ENCODE results near the gene SLC39A1.
"Not testable (repeated sequence)": the region's sequence is repeated elsewhere in the genome, so short reads cannot be mapped to it uniquely, and the experiment has no call there.

SLC39A1 gene

DNA sequence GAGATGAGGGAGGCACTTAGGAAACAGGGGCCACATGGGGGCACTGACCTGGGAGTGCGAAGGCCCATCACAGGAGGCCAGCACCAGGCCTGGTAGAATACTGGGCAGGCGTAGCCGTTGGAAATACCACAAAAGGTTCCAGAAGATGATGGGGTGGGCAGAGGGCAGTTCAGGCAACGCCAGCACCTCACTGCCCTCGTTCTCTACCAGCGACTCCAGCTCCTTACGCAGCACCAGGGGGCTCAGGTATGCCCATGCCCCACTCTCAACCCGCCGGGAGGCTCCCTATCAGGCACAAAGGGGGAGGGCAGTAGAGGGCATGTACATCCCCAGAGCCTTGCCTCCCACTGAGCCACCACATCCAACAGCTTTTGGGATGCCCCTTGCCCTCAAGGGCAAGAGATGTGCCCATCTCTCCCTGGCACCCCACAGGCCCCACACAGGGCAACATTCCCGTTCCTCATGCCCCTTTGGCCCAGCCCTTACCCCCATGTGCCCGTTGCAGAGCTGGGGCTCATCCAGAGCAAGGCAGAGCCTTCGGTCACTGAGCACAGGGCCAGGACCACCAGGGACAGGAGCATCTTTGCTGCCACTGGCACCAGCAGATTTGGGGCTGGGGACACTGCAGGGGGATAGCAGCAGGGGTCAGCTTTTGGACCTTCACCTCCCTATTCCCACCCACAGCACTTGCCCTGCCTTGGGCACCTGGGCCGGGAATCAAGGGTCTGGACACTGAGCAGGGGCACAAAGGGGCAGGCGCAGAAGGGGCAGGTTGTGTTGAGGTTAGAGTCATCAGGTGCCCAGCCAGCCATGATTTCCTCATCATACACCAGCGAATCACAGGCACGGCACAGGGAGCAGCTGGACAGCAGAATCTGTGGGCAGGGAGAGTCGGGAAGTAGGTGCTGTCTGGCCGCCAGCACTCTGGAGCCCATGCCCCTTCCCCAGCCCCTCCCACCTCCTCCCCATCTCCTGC, 30.9 kb downstream of the SLC39A1 start:
- no peak for DNase-seq (ENCODE audit: low read depth)

DNA sequence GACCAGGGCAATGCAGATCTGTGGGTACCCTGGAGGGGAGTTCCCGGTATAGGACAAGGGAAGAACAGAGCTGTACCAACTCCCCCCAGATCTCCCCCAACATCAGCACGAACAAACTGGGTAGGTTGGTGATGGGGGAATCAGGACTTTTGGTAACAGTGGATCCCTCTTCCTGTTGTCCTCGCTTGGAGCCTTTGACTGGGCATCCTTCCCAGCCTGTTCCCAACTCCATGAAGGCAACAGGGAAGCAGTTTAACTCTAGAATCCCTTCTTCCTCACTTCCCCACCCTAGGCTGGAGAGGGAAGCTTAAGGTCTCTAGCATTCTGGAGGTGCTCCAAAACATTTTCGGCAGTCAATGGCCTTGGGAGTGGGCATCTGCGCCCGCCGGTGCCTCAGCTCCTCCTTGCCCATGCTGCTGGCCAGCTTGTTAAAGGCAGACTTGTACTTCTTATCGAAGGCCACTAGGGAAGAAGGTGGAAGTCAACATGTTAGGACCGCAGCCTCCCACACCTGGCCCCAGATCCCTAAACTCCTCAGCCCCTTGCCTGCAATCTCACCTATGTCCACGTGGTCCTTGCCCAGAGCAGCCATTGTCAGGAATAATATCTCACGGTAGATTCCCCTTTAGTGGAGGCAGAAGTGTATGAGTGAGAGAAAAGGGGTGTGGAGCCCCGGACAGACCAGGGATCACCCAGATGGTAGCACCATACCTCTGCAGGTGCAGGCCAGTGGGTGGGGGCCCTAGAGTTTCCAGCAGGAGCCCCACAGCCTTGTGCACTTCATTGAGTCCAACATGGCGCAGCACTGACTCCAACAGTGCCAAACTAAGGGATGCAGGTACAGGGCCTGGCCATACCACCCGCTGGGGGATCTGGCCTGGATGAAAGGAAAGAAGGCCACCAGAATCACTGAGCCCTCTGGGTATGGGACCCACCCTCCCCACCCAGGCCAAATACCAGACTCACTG, 33.1 kb downstream of the SLC39A1 start:
- no peak for DNase-seq (ENCODE audit: low read depth)

DNA sequence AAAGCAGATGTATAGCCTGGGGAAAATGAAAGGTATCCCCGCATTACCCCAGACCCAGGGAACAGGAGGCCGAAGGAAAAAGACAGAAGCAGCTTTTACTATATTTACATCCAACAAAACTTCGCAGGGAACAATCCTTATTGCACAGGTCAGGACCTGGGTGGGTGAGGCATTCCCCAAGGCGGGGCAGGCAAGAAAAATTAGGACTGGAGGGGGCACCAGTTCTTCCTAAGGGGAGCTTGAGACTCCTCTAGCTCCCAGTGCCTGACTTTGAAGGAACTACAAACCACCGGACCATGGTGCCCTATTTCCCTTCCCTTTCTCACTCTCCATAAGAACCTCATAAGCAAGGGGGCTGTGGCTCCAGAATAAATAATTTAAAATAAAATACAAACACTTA, 33.9 kb downstream of the SLC39A1 start:
- DNase-seq (ENCODE audit: low read depth), result no peak

DNA sequence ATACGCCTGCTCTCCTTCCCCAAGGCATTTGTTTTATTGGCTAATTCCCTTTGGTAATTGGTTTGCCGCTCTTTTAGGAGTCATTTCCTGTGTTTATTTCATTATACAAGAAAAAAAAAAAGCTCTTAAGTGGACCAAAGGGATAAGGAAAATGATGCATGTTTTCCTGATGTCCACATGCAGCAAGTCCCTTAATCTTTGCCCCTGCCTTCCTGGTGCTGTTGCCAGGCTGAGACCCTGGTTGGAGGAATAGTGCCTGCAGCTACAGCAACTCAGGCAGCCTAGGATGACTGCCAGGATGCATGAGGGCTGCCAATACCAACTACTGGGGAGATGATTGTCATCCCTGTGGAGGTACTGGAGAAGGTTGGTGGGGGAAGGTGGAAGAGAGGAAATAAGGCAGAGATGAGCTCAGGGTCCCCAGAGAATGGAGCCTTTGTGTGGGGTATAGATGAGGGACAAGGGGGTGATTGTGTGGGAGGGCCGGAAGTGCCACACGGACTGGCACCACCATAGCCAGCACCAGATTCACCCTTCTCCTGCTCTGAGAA, 34.5 kb downstream of the SLC39A1 start:
- no peak for DNase-seq (ENCODE audit: low read depth)

DNA sequence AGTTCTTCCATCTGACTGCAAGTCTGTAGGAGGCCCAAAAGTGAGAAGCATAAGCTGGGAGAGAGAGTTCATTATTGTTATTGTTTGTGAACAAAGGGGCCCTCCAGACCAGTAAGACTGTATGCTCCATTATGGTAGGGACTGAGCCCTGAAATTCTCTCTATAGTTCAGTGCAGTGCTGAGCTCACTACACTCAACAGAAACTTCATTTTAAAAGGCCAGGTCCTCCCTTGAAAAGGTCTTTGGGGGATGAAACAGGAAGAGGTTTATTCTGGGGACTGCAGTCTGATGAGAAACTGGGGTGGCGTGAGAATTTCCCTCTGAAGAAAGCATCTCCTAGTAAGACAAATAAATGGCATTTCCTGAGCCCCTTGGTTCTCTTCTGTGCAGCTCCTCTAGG, 35.1 kb downstream of the SLC39A1 start:
- DNase-seq (ENCODE audit: low read depth), result no peak

DNA sequence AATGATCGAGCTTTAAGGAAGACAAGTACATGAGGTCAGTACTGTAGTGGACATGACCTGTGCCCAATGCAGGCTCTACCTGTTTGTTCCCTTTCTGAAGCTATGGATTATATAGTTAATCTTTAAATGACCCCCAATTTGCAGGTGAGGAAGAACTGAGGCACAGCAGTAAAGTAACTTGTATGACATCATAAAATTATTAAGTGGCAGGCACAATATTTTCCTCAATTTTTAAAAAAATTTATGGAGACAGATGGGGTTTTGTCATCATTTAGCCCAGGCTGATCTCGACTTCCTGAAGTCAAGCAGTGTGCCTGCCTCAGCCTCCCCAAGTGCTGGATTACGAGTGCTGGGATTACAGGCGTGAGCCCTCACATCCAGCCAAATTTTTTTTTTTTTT, 36.9 kb downstream of the SLC39A1 start:
- no peak for DNase-seq (ENCODE audit: low read depth)

DNA sequence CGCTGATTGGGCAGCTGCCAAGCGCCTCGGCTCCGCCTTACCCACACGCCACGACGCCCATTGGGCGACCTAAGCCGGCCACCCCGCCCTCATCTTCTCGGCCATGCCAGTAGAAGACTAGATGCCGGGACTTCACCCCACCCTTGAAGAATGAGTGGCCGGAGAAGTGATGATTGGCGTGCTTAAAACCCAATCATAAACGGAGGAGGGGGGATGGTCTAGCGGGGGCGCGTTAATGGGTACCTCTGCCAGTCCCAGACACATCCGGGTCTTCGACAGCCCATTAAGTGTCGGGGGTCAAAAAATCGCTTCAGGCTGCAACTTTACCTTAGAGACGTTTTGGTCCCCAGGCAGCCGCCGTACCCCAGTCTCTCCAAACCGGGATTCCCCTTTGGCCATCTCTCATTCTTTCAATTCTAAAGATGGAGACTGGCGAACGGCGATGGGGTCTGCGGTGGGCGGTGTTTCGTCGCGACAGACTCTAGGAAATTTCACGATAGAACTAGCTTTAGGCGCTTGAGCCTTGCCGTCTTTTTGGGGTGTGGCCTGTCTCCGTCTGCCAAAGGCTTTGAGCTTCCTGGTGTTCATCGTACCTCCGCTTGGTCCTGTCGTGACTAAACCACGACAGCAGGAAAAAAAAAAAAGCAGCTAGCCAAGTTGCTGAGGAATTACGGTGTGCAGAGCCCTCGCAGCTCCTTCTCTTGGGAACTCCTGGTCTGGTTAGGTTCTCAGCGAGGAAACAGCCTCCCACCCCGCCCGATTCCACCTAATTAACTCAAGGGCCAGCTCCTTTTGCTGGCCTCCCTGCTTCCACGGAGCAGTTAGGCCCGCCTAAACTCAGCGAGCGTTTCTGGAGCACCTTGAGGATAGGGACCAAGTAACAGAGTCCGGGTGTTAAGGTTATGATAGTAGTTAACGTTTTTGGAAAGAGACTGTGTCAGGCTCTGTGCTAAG, 40.1 kb downstream of the SLC39A1 start, which contains the start of gene GATAD2B:
Gene GATAD2B, minus strand, starts transcription at position 1 of the 954 bp plus-strand sequence. CDS start 94,625 bp downstream, outside the sequence.
- peak; percentile 99 for DNase-seq (ENCODE audit: low read depth)

DNA sequence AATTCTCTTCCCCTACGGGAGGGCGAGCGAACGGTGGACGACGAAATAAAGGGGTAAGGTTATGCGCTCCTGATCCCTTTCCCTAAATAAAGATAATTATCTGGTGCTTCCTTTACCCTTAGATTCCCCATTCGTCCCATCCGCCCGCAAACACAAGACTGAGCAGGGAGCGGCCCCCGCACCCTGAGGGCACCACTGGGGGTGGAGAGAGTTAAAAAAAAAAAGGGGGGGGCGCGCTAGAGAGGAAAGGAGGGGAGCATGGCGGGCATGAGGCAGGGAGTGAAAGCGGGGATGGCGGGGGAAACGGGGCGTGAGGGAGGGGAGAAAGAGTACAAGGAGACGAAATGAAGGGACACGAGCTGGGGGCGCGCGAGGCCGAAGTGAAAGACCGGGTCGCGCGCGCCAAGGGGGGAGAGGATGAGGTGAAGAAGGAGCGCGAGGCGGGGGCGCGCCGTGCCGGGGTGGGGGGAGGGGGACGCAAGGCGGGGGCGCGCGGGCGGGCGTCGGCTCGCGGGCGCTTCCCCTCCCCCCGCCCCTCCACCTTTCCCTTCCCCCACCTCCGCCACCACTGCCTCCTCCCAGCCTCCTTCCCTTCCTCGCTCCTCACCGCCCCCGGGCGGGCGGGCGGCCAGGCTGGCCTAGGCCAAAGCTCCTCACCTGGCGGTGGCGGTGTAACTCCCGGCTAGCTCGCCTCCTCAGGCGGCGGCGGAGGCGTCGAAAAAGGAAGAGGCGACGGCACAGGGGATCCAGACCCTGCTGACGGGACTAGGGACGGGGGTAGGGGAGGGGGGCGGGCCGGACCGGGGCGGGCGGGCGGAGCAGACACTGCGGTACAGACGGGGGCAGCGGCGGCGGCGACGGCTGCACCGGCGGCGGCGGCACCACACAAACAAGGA, 41.0 kb downstream of the SLC39A1 start:
- DNase-seq (ENCODE audit: low read depth), result peak; percentile 76

DNA sequence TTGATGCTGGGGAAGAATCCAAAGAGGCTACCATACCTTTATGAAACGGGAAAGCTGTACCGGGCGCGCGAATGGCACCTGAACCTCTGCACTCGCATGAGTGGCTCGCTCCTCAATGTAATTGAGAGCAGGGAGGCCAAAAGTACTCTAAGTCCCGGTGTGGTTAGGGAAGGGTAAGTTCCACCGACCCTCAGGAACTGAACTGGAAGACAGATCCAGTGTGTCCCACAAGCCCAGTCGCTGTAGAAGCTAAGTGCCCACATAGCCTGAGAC, 41.6 kb downstream of the SLC39A1 start:
- DNase-seq (ENCODE audit: low read depth), result no peak

DNA sequence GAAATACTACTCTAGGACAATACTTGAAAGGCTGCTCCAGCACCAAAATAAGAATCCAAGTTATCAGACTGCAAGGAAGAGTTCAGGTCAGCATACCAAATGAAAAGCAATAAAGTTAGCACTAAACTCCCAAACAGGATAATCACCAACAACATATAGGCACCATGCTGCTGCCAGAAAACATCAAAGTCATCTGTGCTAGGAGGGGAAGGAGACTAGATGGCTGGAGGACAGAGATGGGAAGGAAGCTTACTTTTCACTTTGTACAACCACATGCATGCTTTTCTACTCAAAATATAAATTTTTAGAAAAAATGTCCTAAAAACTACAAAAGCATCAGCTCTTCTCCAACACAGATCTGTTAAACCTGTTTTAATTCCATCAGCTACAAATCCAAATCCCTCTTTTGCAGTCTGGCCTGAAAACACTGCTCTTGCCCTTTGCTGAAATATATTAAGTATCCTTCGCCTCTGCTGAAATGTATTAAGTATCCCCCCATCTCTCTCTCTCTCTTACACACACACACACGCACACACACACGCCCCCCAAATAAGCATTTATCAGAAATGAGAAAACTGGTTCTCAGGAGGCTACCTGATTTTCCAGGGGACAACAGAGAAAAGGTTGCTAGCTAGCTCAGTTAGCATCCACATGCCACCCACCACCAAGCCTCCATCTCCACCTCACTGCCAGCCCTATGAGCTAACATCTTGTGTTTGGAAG, 42.1 kb downstream of the SLC39A1 start:
- DNase-seq (ENCODE audit: low read depth), result no peak

DNA sequence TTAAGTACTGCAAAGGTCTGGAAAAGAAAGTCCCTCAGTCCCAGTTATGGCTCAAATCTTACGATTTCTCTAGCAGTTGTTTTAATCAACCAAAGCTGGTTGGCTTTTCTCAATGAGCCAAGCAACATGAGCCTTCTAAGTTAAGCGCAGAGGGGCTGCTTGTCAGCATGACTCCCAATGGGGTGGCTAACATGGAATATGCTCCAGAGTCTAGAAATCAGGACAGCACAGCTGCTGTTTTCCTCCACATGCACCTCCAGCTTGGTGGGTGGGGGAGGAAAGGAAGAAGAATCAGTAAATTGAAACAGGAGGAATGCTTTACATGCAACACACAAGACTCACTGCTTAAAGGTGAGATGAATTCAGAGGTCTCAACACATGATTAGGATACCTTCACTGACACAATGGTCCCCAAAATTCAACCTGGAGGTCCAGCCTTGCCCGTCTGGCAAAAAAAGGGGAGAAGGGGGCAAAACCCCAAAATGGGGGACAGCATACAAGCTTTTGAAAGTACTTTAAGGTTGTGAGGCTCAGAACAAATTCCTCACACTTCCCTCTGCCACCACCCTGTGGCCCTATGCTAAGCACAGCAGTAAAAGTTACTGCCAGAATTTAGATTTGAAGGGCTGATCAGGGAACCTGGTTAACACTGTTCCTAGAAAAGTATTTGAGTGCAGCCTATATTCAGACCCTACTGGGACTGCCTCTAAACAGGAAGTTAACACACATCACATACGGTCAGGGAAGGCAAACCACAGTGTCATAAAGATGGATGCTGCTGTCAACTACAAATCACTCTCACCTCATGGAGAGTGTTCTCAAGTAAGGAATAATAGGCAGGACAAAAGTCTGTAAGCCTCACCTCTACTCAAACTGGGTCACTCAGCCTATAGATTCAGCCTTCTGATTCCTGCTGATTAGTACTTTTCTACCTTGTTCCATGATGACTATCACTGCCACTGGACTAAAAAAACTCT, 43.2 kb downstream of the SLC39A1 start:
- DNase-seq (ENCODE audit: low read depth), result no peak

DNA sequence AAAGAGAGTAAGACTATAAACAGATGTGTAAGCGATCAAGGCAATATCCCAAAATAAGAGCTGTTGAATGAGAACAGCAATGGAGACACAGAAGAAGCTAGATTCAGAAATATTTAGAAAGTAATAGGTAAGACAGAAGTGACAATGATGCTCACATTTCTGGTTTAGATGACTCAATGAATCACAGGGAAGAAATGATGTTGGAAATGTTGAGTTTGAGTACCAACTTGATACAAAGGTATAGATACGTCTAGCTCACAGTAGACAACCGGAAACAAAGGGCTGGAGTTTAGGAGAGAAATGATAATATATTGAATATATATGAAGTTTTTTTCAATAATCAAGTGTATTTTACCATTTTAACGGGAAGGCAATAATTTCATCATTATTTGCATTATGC, 47.0 kb downstream of the SLC39A1 start:
- no peak for DNase-seq (ENCODE audit: low read depth)

DNA sequence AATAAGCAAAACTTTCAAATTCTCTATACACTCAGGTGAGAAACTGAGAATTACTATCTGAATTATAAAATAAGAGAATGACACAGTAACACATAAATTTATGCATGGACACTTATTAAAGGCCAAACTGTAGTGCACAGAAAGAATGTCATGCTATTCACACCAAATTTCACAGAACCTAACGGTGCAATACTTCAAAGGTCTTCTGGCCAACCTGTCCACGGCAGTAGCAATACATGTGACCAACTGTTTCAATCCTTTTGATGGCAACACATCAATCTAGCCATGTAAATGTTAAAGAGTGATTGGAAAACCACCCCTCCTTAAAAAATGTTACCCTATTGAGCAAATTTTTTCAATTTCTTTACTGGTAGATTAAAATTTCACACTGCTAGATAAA, 51.0 kb downstream of the SLC39A1 start:
- no peak for DNase-seq (ENCODE audit: low read depth)

DNA sequence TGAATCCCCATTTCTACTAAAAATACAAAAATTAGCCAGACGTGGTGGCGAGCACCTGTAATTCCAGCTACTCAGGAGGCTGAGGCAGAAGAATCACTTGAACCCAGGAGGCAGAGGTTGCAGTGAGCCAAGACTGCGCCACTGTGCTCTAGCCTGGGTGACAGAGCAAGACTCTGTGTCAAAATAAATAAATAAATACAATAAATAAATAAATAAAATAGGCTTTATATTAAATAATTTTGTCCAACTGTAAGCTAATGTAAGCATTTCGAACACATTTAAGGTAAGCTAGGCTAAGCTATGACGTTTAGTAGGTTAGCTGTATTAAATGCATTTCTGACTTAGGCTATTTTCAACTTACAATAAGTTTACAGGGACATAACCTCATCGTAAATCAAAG, 52.8 kb downstream of the SLC39A1 start:
- DNase-seq (ENCODE audit: low read depth), result not testable (repeated sequence)

All from CMK (cell line).